Dermis microvascular lymphatic vessel endothelial cell (primary cell): ENCODE results near the gene ATP7A. TPM values are rescaled to one million over a fixed set of nuclear protein-coding genes. Genes with fewer than 3 reads are reported as not detected.
"Not testable (repeated sequence)": the region's sequence is repeated elsewhere in the genome, so short reads cannot be mapped to it uniquely, and the experiment has no call there.

ENCODE experiments used
- DNase-seq, 2 donors: peaks; one replicate each; pipeline versions ENCODE4 v3.0.0 to v3.0.0-alpha.2; 2010; ENCODE audit warnings: low read depth in 2 of 2
- total RNA-seq: library from RNA; depleted of rRNA; stranded (reverse); fragments of >200 nt; gene quantifications from 2 replicates; pipeline ENCODE4 v1.2.1, GENCODE V29; 2014

ATP7A gene
- total RNA-seq, 1 donor from 2014 or later = 6.4 TPM

GRCh38 chrX:77945031-77945430, 34.5 kb downstream of the ATP7A start:
- DNase-seq = not testable (repeated sequence)

- DNase-seq = peak in 1 of 2 donors; percentile 0
These were observed 35.5 kb downstream of the ATP7A start for GRCh38 chrX:77945910-77946545.

- DNase-seq = no peak
These were observed 36.1 kb downstream of the ATP7A start for GRCh38 chrX:77946571-77946970.

GRCh38 chrX:77949840-77950239, 39.3 kb downstream of the ATP7A start:
- DNase-seq = no peak

GRCh38 chrX:77952173-77952572, 41.7 kb downstream of the ATP7A start:
- DNase-seq = no peak

- no peak for DNase-seq
These were observed 42.8 kb downstream of the ATP7A start for GRCh38 chrX:77953302-77953701.

- peak in 1 of 2 donors; percentile 26 for DNase-seq
These were observed 43.2 kb downstream of the ATP7A start for GRCh38 chrX:77953708-77954107.

GRCh38 chrX:77960567-77960966, 50.1 kb downstream of the ATP7A start:
- DNase-seq = no peak

- no peak for DNase-seq
These were observed 50.6 kb downstream of the ATP7A start for GRCh38 chrX:77961063-77961462.

GRCh38 chrX:77962068-77962902, 51.8 kb downstream of the ATP7A start:
- DNase-seq = peak in 1 of 2 donors; percentile 17

- DNase-seq = no peak
These were observed 55.9 kb downstream of the ATP7A start for GRCh38 chrX:77966361-77966760.

GRCh38 chrX:77967631-77968030, 57.1 kb downstream of the ATP7A start:
- no peak for DNase-seq

- no peak for DNase-seq
These were observed 59.0 kb downstream of the ATP7A start, which contains the start of gene PGAM4 for GRCh38 chrX:77969538-77969937. TSS of gene PGAM4 (minus strand) at chrX:77969638. CDS start at chrX:77969638, 0 bp downstream.

- no peak for DNase-seq
These were observed 65.3 kb downstream of the ATP7A start for GRCh38 chrX:77975755-77976154.

- DNase-seq = no peak
These were observed 66.6 kb downstream of the ATP7A start for GRCh38 chrX:77977095-77977494.

GRCh38 chrX:77977518-77977917, 67.0 kb downstream of the ATP7A start:
- DNase-seq = no peak

GRCh38 chrX:77979870-77980269, 69.4 kb downstream of the ATP7A start:
- no peak for DNase-seq

GRCh38 chrX:78011846-78012245, 101.4 kb downstream of the ATP7A start:
- DNase-seq = no peak

GRCh38 chrX:78019586-78020483, 109.3 kb downstream of the ATP7A start:
- no peak for DNase-seq

- DNase-seq = peak; percentile 33 to 44
These were observed 114.0 kb downstream of the ATP7A start for GRCh38 chrX:78024349-78025059.

- no peak for DNase-seq
These were observed 117.3 kb downstream of the ATP7A start for GRCh38 chrX:78027798-78028197.
